DMS 273 (cell line): Measurements from ENCODE around the gene ARSI.

Source experiments
- DNase-seq: peaks from one replicate; lab custom pipeline; 2025; ENCODE audit not compliant: unreplicated experiment; lab: John Stamatoyannopoulos, UW

ARSI gene

GRCh38 chr5:150327139-150327538 lies 24.4 kb upstream of the ARSI start:
- no peak for DNase-seq

- DNase-seq, result no peak
Observed at GRCh38 chr5:150326707-150327106, 24.0 kb upstream of the ARSI start.

DNA sequence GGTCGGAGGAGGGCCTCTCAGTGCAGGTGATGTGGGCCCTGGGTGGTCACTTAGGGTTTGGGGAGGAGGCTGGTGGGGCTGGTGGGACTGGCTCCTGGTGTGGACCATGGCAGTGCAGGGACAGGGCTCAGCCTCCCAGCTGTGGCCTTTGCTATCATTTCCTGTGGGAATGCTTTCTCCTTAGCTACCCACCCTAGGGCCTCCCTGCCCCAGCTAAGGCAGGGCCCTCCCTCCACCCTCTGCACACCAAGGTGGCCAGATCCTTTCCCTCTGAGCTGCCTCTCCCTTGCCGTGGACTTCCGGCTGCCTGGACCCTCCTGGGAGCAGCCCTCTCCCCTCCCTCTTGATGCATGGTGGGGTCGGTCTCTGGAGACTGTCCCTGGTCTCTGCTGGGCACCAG lies 22.7 kb upstream of the ARSI start:
- no peak for DNase-seq

- DNase-seq, result no peak
Observed at GRCh38 chr5:150323819-150324218, 21.1 kb upstream of the ARSI start.

DNA sequence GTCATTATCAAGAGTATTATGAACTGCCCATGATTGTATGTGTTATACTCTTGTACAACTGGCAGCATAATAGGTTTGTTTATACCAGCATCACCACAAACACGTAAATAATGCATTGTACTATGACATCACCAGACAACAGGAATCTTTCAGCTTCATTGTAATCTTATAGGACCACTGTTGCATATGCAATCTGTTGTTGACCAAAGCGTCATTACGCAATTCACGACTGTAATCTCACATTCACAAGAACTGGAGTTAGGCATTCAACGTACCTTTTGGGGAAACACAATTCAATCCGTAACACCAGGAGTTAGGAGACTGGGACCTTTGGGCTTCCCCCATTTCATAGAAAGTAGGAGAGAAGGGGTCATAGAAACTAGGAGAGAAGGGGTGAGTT lies 20.4 kb upstream of the ARSI start:
- no peak for DNase-seq

- DNase-seq, result no peak
Observed at GRCh38 chr5:150322202-150322601, 19.5 kb upstream of the ARSI start.

- no peak for DNase-seq
Observed at GRCh38 chr5:150321784-150322183, 19.1 kb upstream of the ARSI start.

DNA sequence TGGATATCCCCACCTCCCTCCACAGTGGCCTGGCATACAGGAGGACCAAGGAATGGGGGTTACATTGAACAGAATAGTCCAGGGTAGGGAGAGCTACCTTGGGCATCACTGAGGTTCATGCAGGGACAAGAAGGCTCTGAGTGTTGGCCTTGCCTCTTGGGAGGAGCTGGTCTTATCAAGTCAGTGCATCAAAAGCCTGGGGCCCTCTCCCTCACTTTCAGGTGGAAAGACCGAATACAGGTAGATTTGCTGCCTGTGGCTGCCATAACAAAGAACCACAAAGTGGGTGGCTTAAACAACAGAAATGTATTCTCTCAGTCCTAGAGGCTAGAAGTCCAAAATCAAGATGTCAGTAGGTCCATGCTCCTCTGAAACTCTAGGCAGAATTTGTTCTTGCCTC lies 18.5 kb upstream of the ARSI start:
- DNase-seq, result no peak

DNA sequence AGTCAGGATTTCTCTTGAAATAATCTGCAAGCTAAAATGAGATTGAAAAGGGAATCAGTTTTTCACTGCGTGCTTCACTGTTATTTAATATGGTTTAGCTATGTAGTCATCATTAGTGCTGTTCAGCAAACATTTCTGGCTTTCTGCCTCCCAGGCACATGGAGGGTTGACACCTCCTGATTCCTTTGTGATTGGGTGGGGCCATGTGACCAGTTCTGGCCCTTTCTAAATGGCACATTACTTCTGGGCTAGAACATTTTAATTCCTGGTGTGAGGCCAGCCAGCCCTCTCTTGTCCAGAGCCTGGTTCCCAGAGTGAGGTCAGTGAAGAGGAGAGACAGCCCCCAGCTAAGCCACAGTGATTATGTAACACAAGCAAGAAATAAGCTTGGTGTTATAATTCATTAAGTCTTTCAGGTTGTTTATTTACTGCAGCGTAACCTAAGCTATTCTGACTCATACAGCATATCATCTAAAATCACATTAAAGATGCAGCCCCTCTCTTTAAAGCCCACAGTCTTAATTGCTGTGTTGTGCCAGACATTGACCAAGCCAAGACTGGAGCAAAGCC lies 17.4 kb upstream of the ARSI start:
- DNase-seq, result peak; percentile 51

DNA sequence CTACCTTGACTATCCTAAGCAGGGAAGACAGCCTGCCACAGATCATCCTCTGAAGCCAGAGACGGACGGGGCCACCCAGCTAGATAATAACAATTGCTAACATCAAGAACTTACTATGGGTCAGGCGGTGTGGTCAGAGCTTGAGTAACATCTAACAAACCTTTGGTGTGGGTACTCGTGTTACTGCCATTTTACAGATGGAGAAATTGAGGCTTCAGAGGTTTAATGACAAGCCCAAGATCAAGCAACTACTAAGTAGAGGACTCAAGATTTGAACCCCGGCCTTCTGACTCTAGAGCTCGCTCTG lies 16.7 kb upstream of the ARSI start:
- DNase-seq, result no peak

GRCh38 chr5:150318613-150319483 lies 16.1 kb upstream of the ARSI start:
- no peak for DNase-seq

GRCh38 chr5:150317048-150318003 lies 14.6 kb upstream of the ARSI start:
- no peak for DNase-seq

DNA sequence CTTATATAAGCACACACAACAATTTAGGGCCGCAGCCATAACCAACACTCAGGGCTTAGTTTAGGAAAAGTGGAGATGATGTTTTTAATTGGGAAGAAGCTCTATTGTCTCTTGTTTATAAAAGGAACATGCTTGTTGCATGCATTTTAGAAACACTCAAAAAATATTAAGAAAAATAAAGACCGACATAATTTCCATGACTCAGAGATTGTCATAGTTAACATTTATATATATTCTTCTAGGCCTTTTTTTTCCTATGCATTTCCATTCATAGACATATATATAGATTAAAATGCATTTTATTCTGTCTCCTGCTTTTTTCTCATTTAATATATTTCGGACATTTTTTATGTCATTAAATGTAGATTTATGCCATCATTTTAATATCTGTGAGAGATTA lies 13.6 kb upstream of the ARSI start:
- no peak for DNase-seq

DNA sequence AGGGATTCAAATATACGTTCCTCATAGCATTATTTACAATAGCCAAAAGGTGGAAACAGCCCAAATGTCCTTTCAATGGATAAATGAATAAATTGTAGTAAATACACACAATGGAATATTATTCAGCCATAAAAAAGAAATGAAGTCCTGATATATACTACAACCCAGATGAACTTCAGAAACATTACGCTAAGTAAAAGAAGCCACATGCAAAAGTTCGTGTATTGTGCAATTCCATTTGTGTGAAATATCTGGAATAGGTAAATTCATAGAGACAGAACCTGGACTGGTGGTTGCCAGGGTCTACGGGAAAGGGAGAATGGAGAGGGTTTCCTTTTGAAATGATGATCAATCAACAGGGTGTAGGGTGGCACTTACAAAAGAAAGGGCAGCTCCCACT lies 12.5 kb upstream of the ARSI start:
- DNase-seq, result no peak

GRCh38 chr5:150313921-150314716 lies 11.4 kb upstream of the ARSI start:
- DNase-seq, result no peak

DNA sequence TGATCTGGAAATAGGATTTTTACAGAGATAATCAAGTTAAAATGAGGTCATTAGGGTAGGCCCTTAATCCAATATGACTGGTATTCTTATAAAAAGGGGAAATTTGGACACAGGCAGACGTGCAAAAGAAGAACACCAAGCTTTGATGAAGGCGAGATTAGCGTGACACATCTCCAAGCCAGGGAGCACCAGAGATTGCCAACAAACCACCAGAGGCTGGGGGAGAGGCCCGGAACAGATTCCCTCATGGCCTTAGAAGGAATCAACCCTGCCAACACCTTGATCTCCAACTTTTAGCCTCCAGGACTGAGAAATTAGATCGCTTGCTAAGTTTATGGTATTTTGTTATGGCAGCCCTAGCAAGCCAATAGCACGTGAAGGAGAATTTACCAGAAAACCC lies 10.8 kb upstream of the ARSI start:
- DNase-seq, result no peak

DNA sequence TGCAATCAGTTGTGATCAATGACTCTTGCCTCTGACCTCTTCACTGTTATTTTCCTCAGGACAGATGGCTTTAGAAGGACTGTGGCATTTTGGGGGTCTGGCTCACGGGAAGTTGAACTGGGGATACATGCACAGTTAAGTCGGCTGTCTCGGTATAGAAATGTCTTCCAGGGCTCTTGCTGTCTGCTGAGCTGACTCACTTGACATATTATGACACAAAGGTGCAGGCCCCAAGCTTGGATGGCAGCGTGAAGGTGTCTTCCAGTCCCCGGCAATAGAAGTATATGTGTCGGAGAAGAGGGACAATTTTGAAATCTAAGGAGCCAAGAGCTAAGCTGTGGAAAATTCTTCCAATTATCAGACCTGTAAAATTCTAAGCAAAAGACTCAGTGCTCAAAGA lies 9.8 kb upstream of the ARSI start:
- no peak for DNase-seq

GRCh38 chr5:150311015-150311692 lies 8.4 kb upstream of the ARSI start:
- DNase-seq, result no peak

DNA sequence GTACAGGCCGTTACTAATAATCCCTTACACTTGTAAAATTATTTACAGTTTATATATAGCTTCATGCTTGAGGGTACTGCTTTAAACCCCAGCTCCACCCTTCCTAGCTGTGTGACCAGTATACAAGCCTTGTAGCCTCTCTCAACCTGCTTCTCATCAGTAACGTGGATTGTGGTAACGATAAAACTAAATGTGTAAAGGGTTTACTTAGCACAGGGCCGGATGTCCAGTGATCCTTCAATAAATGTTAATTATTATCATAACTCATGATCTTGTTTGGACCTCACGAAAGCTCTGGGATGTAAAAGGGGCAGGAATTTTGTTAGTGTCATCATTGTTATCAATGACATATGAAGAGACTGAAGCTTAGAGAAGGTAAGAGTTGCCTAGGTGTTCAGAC lies 7.5 kb upstream of the ARSI start:
- DNase-seq, result no peak

- no peak for DNase-seq
Observed at GRCh38 chr5:150309886-150310239, 7.2 kb upstream of the ARSI start.
